ENCODE data around the gene RAB1A. TPM values are rescaled to one million over a fixed set of nuclear protein-coding genes. Genes with fewer than 3 reads are reported as not detected.

Gene RAB1A
- total and polyA plus RNA-seq, 8 donors, result 156 to 202 (median 169) TPM

DNA sequence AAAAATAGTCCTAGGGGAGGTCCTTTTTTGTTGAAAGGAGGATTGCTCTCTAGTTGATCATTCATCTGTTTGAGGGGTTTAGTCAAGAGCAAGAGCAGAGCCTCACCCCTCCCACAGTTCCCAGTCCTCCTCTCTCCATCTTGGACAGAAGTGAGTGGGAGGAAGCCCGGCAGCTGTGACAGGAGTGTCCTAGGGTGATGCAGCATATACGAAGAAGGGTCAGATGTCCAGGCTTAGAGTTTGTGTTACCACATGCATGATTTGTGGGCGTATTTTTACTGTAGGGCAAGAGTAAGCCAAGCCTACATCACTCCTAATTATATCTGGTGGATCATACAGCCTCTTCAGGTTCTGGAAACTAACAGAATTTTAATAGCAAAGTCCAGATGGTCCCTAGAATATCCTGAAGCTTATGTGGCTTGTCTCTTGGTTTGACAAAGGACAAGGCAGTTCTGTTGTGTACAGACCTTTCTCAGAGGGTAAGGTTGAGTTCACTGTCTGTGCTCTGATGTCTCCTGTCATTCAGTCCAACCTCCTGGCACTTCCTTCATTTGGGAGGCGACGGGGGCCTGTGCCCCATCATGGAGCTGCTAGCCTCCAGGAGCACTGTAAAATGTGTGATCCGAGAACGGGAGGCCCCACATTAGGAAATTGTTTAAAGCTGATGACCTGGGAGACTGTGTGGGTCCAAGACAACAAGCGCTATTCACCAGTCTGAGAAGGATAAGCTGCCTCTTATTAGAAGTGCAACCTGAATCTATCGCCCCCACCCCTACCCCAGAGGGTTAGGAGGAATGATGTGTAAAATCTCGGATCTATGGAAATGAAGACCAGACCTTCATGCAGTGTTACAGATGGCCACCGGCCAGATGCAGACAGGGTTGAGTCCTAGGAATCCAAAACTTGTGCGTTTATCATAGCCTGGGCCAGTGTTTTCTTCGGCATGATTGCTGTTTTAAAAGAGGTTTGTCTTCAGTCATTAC is 66.8 kb downstream of the RAB1A start:
- intact Hi-C loops (cut with DNase I), result loop anchor here in 1 of 2 donors (10.0 kb wide), 1 partner anchor 112 kb away; no protein-coding TSS in a partner anchor
- Histone ChIP-seq H3K4me1 (peaks cover 24 to 73% of the 10 kb centered on the region in 2 donors), H3K9me3 (no peaks in the 10 kb centered on the region), H3K27ac (peak overlapping the region in 1 of 2 donors; percentile 87), H3K36me3 (no peaks in the 10 kb centered on the region), H3K4me3 (no peak overlapping the region), H3K27me3 (no peaks in the 10 kb centered on the region)
- TF ChIP-seq CTCF (IDR thresholded peaks at IDR 0.05), result no peak
- DNase-seq (no peak), ATAC-seq (no peak)

- Histone ChIP-seq H3K4me3 (no peak overlapping the region), H3K9me3 (no peaks in the 10 kb centered on the region), H3K36me3 (no peaks in the 10 kb centered on the region), H3K4me1 (peaks cover 34 to 79% of the 10 kb centered on the region in 2 donors), H3K27me3 (no peaks in the 10 kb centered on the region), H3K27ac (no peak overlapping the region)
- DNase-seq, result no peak
- intact Hi-C loops (cut with DNase I), result loop anchor here in 1 of 2 donors (10.0 kb wide), 1 partner anchor 113 kb away; no protein-coding TSS in a partner anchor
- no peak for ATAC-seq
- TF ChIP-seq CTCF (IDR thresholded peaks at IDR 0.05), result no peak
These were observed 68.0 kb downstream of the RAB1A start for GRCh38 chr2:65061910-65062339.

DNA sequence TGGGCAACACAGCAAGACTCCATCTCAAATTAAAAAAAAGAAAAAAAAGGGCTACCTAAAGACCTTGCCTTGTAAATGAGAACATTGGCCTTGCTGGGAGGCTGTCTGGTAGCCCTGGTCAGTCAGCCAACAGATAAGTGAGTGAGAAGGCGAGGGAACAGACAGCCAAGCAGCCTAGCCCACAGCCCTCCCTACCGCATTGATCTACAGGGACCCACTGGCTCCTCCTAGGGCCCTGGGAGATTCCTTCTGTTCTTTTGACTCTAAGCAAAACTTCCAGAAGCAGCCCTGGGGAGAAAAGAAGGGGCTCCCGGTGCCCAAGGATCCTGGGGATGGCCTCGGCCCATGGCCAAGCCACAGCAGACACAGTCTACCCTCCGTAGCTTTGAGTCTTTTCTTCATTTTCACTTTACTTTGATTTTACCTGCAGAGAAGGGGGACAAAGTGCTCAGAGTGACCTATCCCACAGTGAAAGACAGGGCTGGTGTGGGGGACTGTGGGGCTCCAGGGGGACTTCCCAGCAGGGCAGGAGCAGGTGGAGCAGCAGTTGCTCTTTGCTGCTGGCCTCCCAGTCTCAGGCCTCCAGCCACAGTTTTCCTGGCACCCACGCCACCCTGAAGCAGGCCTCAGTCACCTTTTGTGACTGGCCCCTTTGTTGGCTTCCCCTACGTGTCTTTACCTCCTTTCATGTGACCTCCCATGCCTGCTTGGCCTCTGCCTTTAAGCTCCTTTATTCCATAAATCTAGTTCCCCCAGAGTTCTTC is 68.6 kb downstream of the RAB1A start:
- H3K9me3 ChIP-seq, result no peaks in the 10 kb centered on the region
- intact Hi-C loops (cut with DNase I), result loop anchor here in 1 of 2 donors (10.0 kb wide), 1 partner anchor 113 kb away; no protein-coding TSS in a partner anchor
- peaks cover 34 to 78% of the 10 kb centered on the region in 2 donors for H3K4me1 ChIP-seq
- DNase-seq (no peak), ATAC-seq (no peak)
- TF ChIP-seq CTCF (IDR thresholded peaks at IDR 0.05), result no peak
- no peak overlapping the region for H3K27ac ChIP-seq
- no peak overlapping the region for H3K4me3 ChIP-seq
- H3K36me3 ChIP-seq, result no peaks in the 10 kb centered on the region
- no peaks in the 10 kb centered on the region for H3K27me3 ChIP-seq

- intact Hi-C loops (cut with DNase I), result no loop called here
These were observed 70.8 kb downstream of the RAB1A start for GRCh38 chr2:65059071-65059470.

More at GRCh38 chr2:65059071-65059470, 70.8 kb downstream of the RAB1A start:
- Histone ChIP-seq H3K27me3 (no peaks in the 10 kb centered on the region), H3K4me1 (peaks cover 16 to 64% of the 10 kb centered on the region in 2 donors), H3K36me3 (no peaks in the 10 kb centered on the region), H3K27ac (peak overlapping the region in 1 of 2 donors; percentile 13), H3K4me3 (no peak overlapping the region), H3K9me3 (no peaks in the 10 kb centered on the region)
- ATAC-seq (no peak), DNase-seq (no peak)
- TF ChIP-seq CTCF (IDR thresholded peaks at IDR 0.05), result no peak
